ENCODE results near the gene ZNF431. TPM values are rescaled to one million over a fixed set of nuclear protein-coding genes. Genes with fewer than 3 reads are reported as not detected.
"Not testable (repeated sequence)": the region's sequence is repeated elsewhere in the genome, so short reads cannot be mapped to it uniquely, and the experiment has no call there.

Gene ZNF431
- total RNA-seq, 4 donors from 2014 or later: 11.8 to 54.5 (median 14.5) TPM

- H3K9me3 ChIP-seq: no peaks in the 10 kb centered on the region
- H3K27ac ChIP-seq: no peak overlapping the region
- TF ChIP-seq POLR2A (IDR thresholded peaks at IDR 0.05) (no peak), CTCF (IDR thresholded peaks at IDR 0.05) (no peak)
- no peaks in the 10 kb centered on the region for H3K27me3 ChIP-seq
- H3K4me1 ChIP-seq: no peaks in the 10 kb centered on the region
- DNase-seq: no peak
- no peak overlapping the region for H3K4me3 ChIP-seq
- peaks cover 0 to 49% (median 0%) of the 10 kb centered on the region in 3 donors for H3K36me3 ChIP-seq
Measured at GRCh38 chr19:21164541-21164940, 22.7 kb downstream of the ZNF431 start.

- TF ChIP-seq CTCF (IDR thresholded peaks at IDR 0.05) (no peak), POLR2A (IDR thresholded peaks at IDR 0.05) (no peak)
- Histone ChIP-seq H3K27ac (no peak overlapping the region), H3K9me3 (no peaks in the 10 kb centered on the region), H3K4me1 (no peaks in the 10 kb centered on the region), H3K36me3 (peaks cover 0 to 58% (median 0%) of the 10 kb centered on the region in 3 donors), H3K4me3 (no peak overlapping the region), H3K27me3 (no peaks in the 10 kb centered on the region)
- no peak for DNase-seq
Measured at GRCh38 chr19:21166436-21166835, 24.6 kb downstream of the ZNF431 start.

GRCh38 chr19:21197590-21198295 lies 55.9 kb downstream of the ZNF431 start:
- no peak overlapping the region for H3K27ac ChIP-seq
- H3K36me3 ChIP-seq: no peaks in the 10 kb centered on the region
- TF ChIP-seq CTCF (IDR thresholded peaks at IDR 0.05): no peak
- TF ChIP-seq POLR2A (IDR thresholded peaks at IDR 0.05): no peak
- DNase-seq: no peak
- no peaks in the 10 kb centered on the region for H3K4me1 ChIP-seq
- peaks cover 0 to 4% (median 0%) of the 10 kb centered on the region in 4 donors for H3K9me3 ChIP-seq
- H3K27me3 ChIP-seq: no peaks in the 10 kb centered on the region
- no peak overlapping the region for H3K4me3 ChIP-seq

GRCh38 chr19:21202865-21203494 lies 61.1 kb downstream of the ZNF431 start:
- Histone ChIP-seq H3K4me1 (no peaks in the 10 kb centered on the region), H3K36me3 (no peaks in the 10 kb centered on the region), H3K27ac (no peak overlapping the region), H3K4me3 (no peak overlapping the region), H3K9me3 (no peaks in the 10 kb centered on the region), H3K27me3 (no peaks in the 10 kb centered on the region)
- TF ChIP-seq CTCF (IDR thresholded peaks at IDR 0.05) (peak in 5 of 6 experiments; percentile 42 to 55 (median 43)), POLR2A (IDR thresholded peaks at IDR 0.05) (no peak)
- DNase-seq: no peak

- H3K4me1 ChIP-seq: no peaks in the 10 kb centered on the region
- H3K9me3 ChIP-seq: no peaks in the 10 kb centered on the region
- TF ChIP-seq POLR2A (IDR thresholded peaks at IDR 0.05): no peak
- H3K27ac ChIP-seq: no peak overlapping the region
- no peaks in the 10 kb centered on the region for H3K27me3 ChIP-seq
- H3K4me3 ChIP-seq: no peak overlapping the region
- H3K36me3 ChIP-seq: no peaks in the 10 kb centered on the region
- no peak for DNase-seq
Measured at GRCh38 chr19:21210037-21210621, 68.3 kb downstream of the ZNF431 start.

- TF ChIP-seq CTCF (IDR thresholded peaks at IDR 0.05) (no peak), POLR2A (IDR thresholded peaks at IDR 0.05) (no peak)
- no peak overlapping the region for H3K4me3 ChIP-seq
Measured at GRCh38 chr19:21221693-21222092, 79.9 kb downstream of the ZNF431 start.

GRCh38 chr19:21229938-21230337 lies 88.1 kb downstream of the ZNF431 start:
- not testable (repeated sequence) for H3K27ac ChIP-seq, DNase-seq, H3K4me1 ChIP-seq, H3K4me3 ChIP-seq, H3K36me3 ChIP-seq, H3K9me3 ChIP-seq, H3K27me3 ChIP-seq

More at GRCh38 chr19:21221693-21222092, 79.9 kb downstream of the ZNF431 start:
- Histone ChIP-seq H3K27me3 (no peaks in the 10 kb centered on the region), H3K4me1 (no peaks in the 10 kb centered on the region), H3K9me3 (peaks cover 0 to 5% (median 0%) of the 10 kb centered on the region in 4 donors), H3K36me3 (no peaks in the 10 kb centered on the region), H3K27ac (no peak overlapping the region)
- DNase-seq: no peak
